Adrenal gland (tissue), 12 donors: ENCODE results near the gene SLC10A2. TPM values are rescaled to one million over a fixed set of nuclear protein-coding genes. Genes with fewer than 3 reads are reported as not detected.
"Not testable (repeated sequence)": the region's sequence is repeated elsewhere in the genome, so short reads cannot be mapped to it uniquely, and the experiment has no call there.

ENCODE experiments used
- DNase-seq, 7 donors: peaks; one replicate each; pipeline ENCODE4 v3.0.0-alpha.2; 2019 to 2020
- H3K27ac ChIP-seq, 5 donors: fragments of 200-600 bp; sonication (generic) in 4 of 5; 1 replicate in 3 of 5; 2 replicates in 2 of 5; pipeline versions ENCODE4 v1.5.1 to v1.8.0; 2016 to 2020; ENCODE audit warnings: mild to moderate bottlenecking in 1 of 5
- H3K27me3 ChIP-seq: fragments of 200-600 bp; 2 replicates; pipeline ENCODE4 v1.8.0; 2021
- H3K36me3 ChIP-seq, 2 donors: fragments of 200-600 bp; replicated peaks in 1 of 2; 1 replicate in 1 of 2; 2 replicates in 1 of 2; pipeline versions ENCODE4 v1.5.1 to v1.8.0; 2018 to 2022
- H3K4me1 ChIP-seq, 2 donors: fragments of 200-600 bp; replicated peaks in 1 of 2; 1 replicate in 1 of 2; 2 replicates in 1 of 2; pipeline versions ENCODE4 v1.5.1 to v1.8.0; 2018 to 2021
- H3K4me3 ChIP-seq, 4 donors: fragments of 200-600 bp; sonication (generic) in 3 of 4; one replicate each; pipeline ENCODE4 v1.5.1; 2016 to 2018
- H3K9me3 ChIP-seq, 3 donors: fragments of 200-600 bp; sonication (generic) in 1 of 3; replicated peaks in 1 of 3; 1 replicate in 2 of 3; 2 replicates in 1 of 3; pipeline versions ENCODE4 v1.5.1 to v1.8.0; 2016 to 2021
- CTCF ChIP-seq, 6 experiments: fragments of 450-650 bp in 4 of 6; fragments of 200-600 bp in 2 of 6; sonication (generic) in 1 of 6; IDR thresholded peaks; 1 replicate in 5 of 6; 2 replicates in 1 of 6; pipeline versions ENCODE4 v1.5.1 to v1.8.0; 2016 to 2021; ENCODE audit warnings: antibody characterized with exemption in 6 of 6, mild to moderate bottlenecking in 2 of 6, moderate library complexity in 1 of 6
- POLR2A ChIP-seq, 2 donors: fragments of 450-650 bp; IDR thresholded peaks; one replicate each; pipeline ENCODE4 v1.6.1; 2017; ENCODE audit warnings: antibody characterized with exemption in 2 of 2, mild to moderate bottlenecking in 2 of 2, moderate library complexity in 1 of 2
- WGBS, 4 donors: extraction: QIAGEN DNeasy Blood & Tissue Kit in 2 of 4; methylation state at CpG; one replicate each; pipeline versions ENCODE4 v1.1.5 to v1.1.7; 2013 to 2017; 5-methylcytosine and 5-hydroxymethylcytosine counted together
- intact Hi-C, 2 donors: fragments of 100-400 bp; cut with DNase I; formaldehyde crosslinking; loops; one replicate each; pipeline versions ENCODE4 v1.14.1 to v1.15.0; 2022 to 2023
- polyA plus RNA-seq, 3 donors: library from polyadenylated mRNA; stranded (reverse); fragments of 200-250 nt in 2 of 3; fragments of 350-450 nt in 1 of 3; fragmentation: Illumina TruSeq in 1 of 3; extraction: RNeasy Lipid Tissue Mini Kit (QIAGEN cat#74804) in 1 of 3; gene quantifications; one replicate each; pipeline ENCODE4 v1.2.3, GENCODE V29; 2013 to 2014
- total RNA-seq, 9 donors: library from RNA; depleted of rRNA in 4 of 9; stranded (reverse); fragments of >200 nt in 4 of 9; fragments of 120-200 nt in 1 of 9; fragmentation: NEBNext Ultra II Directional in 1 of 9; extraction: Animal tissue kit (Norgen Biotek cat#: 25700) in 1 of 9; gene quantifications; one replicate each; pipeline versions ENCODE4 v1.1.0 to v1.2.4, GENCODE V29; 2013 to 2023
- donor health status: healthy with polysubstance abuse.
- donor health status: Bipolar disorder and iron deficiency.
- donor health status: DM: yes; HTN: yes; CAD: no.
- donor health status: DM: no; HTN: no; CAD: no.
- donor health status: DM: no; HTN: no; CAD: no.
- donor health status: DM: yes; HTN: yes; CAD: no.

The SLC10A2 gene
- total and polyA plus RNA-seq, 12 donors, result not detected

GRCh38 chr13:103098535-103098934 lies 32.3 kb upstream of the SLC10A2 start:
- WGBS, 4 donors, result 77 to 87% (median 79%) methylated on average over 3 of the region's 3 CpGs
- no peak overlapping the region for H3K4me3 ChIP-seq
- no peak overlapping the region for H3K27ac ChIP-seq
- H3K9me3 ChIP-seq, result no peaks in the 10 kb centered on the region
- intact Hi-C loops, result no loop called here
- peaks cover 0 to 5% of the 10 kb centered on the region in 2 donors for H3K4me1 ChIP-seq
- no peaks in the 10 kb centered on the region for H3K27me3 ChIP-seq
- no peaks in the 10 kb centered on the region for H3K36me3 ChIP-seq
- TF ChIP-seq POLR2A (IDR thresholded peaks at IDR 0.05) (no peak), CTCF (IDR thresholded peaks at IDR 0.05) (no peak)
- no peak for DNase-seq

GRCh38 chr13:103097366-103097928 lies 31.2 kb upstream of the SLC10A2 start:
- Histone ChIP-seq H3K27ac (no peak overlapping the region), H3K4me1 (peaks cover 0 to 5% of the 10 kb centered on the region in 2 donors), H3K27me3 (no peaks in the 10 kb centered on the region), H3K9me3 (no peaks in the 10 kb centered on the region), H3K36me3 (no peaks in the 10 kb centered on the region), H3K4me3 (no peak overlapping the region)
- TF ChIP-seq CTCF (IDR thresholded peaks at IDR 0.05) (no peak), POLR2A (IDR thresholded peaks at IDR 0.05) (no peak)
- 82 to 89% (median 88%) methylated on average over 4 to 7 of the region's 7 CpGs for WGBS, 4 donors
- DNase-seq, result no peak
- intact Hi-C loops, result no loop called here

- H3K4me3 ChIP-seq, H3K27me3 ChIP-seq, intact Hi-C loops, H3K4me1 ChIP-seq, H3K27ac ChIP-seq, H3K36me3 ChIP-seq, H3K9me3 ChIP-seq, DNase-seq: not testable (repeated sequence)
- WGBS, 4 donors, result 88 to 96% (median 90%) methylated on average over 1 of the region's 1 CpG
These were observed 27.4 kb upstream of the SLC10A2 start for GRCh38 chr13:103093649-103094048.

- no peaks in the 10 kb centered on the region for H3K9me3 ChIP-seq
- intact Hi-C loops, result no loop called here
- DNase-seq, result no peak
- no peak overlapping the region for H3K27ac ChIP-seq
- H3K4me3 ChIP-seq, result no peak overlapping the region
- 75 to 83% (median 77%) methylated on average over 3 of the region's 3 CpGs for WGBS, 4 donors
- TF ChIP-seq CTCF (IDR thresholded peaks at IDR 0.05) (no peak), POLR2A (IDR thresholded peaks at IDR 0.05) (no peak)
- no peaks in the 10 kb centered on the region for H3K36me3 ChIP-seq
- H3K4me1 ChIP-seq, result no peaks in the 10 kb centered on the region
- no peaks in the 10 kb centered on the region for H3K27me3 ChIP-seq
These were observed 21.1 kb upstream of the SLC10A2 start for GRCh38 chr13:103087275-103087674.

- Histone ChIP-seq H3K27ac (no peak overlapping the region), H3K4me1 (no peaks in the 10 kb centered on the region), H3K27me3 (no peaks in the 10 kb centered on the region), H3K36me3 (no peaks in the 10 kb centered on the region), H3K9me3 (no peaks in the 10 kb centered on the region), H3K4me3 (no peak overlapping the region)
- TF ChIP-seq CTCF (IDR thresholded peaks at IDR 0.05), result no peak
- TF ChIP-seq POLR2A (IDR thresholded peaks at IDR 0.05), result no peak
- intact Hi-C loops, result no loop called here
- no peak for DNase-seq
- 53 to 63% (median 57%) methylated on average over 2 of the region's 2 CpGs for WGBS, 4 donors
These were observed 15.2 kb upstream of the SLC10A2 start for GRCh38 chr13:103081435-103081834.
